Measurements from ENCODE around the gene TMEM129.

- TF ChIP-seq POLR2AphosphoS5 (IDR thresholded peaks at IDR 0.05; ENCODE audit: low read depth, low read length) (no peak), POLR2A (IDR thresholded peaks at IDR 0.05; ENCODE audit: low read depth, low read length) (0 out of 2 replicates have a peak, but pooled peaks have one; percentile 39)
Observed at GRCh38 chr4:1690698-1691097, 30.4 kb downstream of the TMEM129 start.

Data from GM12892 (cell line).